Peyer's patch (tissue), 4 donors: Measurements from ENCODE around the gene SPNS3.

Source experiments
- POLR2A ChIP-seq, 2 donors: fragments of 450-650 bp; IDR thresholded peaks; one replicate each; pipeline ENCODE4 v1.5.1; 2017; ENCODE audit warnings: antibody characterized with exemption in 2 of 2, mild to moderate bottlenecking in 2 of 2, moderate library complexity in 2 of 2
- TF ChIP-seq, protein P1 (sequence below), 6 experiments: fragments of 450-650 bp in 4 of 6; fragments of 200-600 bp in 2 of 6; sonication (generic) in 1 of 6; IDR thresholded peaks; one replicate each; pipeline ENCODE4 v1.5.1; 2017 to 2019; ENCODE audit warnings: antibody characterized with exemption in 6 of 6, mild to moderate bottlenecking in 3 of 6, moderate library complexity in 1 of 6

DNA sequence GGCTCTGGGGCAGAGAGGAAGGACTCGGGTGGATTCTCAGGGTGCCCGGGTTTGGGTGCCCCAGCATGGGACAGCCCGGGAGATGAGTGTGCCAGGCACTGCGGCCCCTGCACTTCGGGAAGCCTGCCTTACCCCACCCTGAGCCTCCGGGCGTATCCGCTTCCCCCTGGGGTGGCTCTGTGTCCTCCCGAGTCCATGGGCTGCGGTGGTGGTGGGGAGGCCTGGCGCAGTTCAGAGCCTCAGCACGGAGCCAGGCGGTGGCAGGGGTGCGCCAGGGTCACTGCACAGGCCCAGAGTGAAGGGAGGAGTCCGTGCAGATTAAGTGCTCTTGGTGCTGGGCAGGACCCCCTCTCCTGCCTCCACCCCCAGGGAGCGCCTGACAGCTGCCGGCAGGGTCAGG lies 100.8 kb downstream of the SPNS3 start:
- TF ChIP-seq, protein P1, sequence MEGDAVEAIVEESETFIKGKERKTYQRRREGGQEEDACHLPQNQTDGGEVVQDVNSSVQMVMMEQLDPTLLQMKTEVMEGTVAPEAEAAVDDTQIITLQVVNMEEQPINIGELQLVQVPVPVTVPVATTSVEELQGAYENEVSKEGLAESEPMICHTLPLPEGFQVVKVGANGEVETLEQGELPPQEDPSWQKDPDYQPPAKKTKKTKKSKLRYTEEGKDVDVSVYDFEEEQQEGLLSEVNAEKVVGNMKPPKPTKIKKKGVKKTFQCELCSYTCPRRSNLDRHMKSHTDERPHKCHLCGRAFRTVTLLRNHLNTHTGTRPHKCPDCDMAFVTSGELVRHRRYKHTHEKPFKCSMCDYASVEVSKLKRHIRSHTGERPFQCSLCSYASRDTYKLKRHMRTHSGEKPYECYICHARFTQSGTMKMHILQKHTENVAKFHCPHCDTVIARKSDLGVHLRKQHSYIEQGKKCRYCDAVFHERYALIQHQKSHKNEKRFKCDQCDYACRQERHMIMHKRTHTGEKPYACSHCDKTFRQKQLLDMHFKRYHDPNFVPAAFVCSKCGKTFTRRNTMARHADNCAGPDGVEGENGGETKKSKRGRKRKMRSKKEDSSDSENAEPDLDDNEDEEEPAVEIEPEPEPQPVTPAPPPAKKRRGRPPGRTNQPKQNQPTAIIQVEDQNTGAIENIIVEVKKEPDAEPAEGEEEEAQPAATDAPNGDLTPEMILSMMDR (IDR thresholded peaks at IDR 0.05) = no peak
- TF ChIP-seq POLR2A (IDR thresholded peaks at IDR 0.05) = no peak
